DOHH2 (cell line): ENCODE measurements around the gene SLC6A2.

Source experiments
- H3F3A ChIP-seq: fragments of 200-600 bp; sonication (generic), shearing (Covaris generic); 2 replicates; pipeline ENCODE4 v1.6.0; 2016; ENCODE audit warnings: antibody characterized with exemption, mild to moderate bottlenecking; ENCODE audit not compliant: control insufficient read depth, insufficient read depth
- H3K27ac ChIP-seq: fragments of 200-600 bp; sonication (generic); 2 replicates; pipeline ENCODE4 v1.5.1; 2014; ENCODE audit warnings: low read depth, mild to moderate bottlenecking, low read length, moderate library complexity
- H3K27me3 ChIP-seq: fragments of 200-600 bp; sonication (generic); 2 replicates; pipeline ENCODE4 v1.6.1; 2014; ENCODE audit warnings: mild to moderate bottlenecking, low read length, mixed read lengths; ENCODE audit not compliant: control insufficient read depth
- H3K36me3 ChIP-seq: fragments of 200-600 bp; sonication (generic); 2 replicates; pipeline ENCODE4 v1.6.1; 2014; ENCODE audit warnings: mild to moderate bottlenecking, low read length, moderate library complexity, mixed read lengths; ENCODE audit not compliant: control insufficient read depth
- H3K4me1 ChIP-seq: fragments of 200-600 bp; sonication (generic); 2 replicates; pipeline ENCODE4 v1.6.1; 2014; ENCODE audit warnings: mild to moderate bottlenecking, low read length, mixed read lengths; ENCODE audit not compliant: control insufficient read depth
- H3K4me2 ChIP-seq: fragments of 200-600 bp; sonication (generic); 2 replicates; pipeline ENCODE4 v1.6.0; 2014; ENCODE audit warnings: mild to moderate bottlenecking, low read length, moderate library complexity
- H3K4me3 ChIP-seq: fragments of 200-600 bp; sonication (generic); 2 replicates; pipeline ENCODE4 v1.5.1; 2014; ENCODE audit warnings: mild to moderate bottlenecking, low read length, mixed read lengths
- H3K79me2 ChIP-seq: fragments of 200-600 bp; sonication (generic); 2 replicates; pipeline ENCODE4 v1.6.1; 2014; ENCODE audit warnings: mild to moderate bottlenecking, low read length, mixed read lengths; ENCODE audit not compliant: control insufficient read depth
- H3K9me2 ChIP-seq: fragments of 200-600 bp; sonication (generic); replicated peaks from 2 replicates; pipeline ENCODE4 v1.6.1; 2014; ENCODE audit warnings: mild to moderate bottlenecking, low read length, mixed read lengths; ENCODE audit not compliant: control insufficient read depth
- H3K9me3 ChIP-seq: fragments of 200-600 bp; sonication (generic); 2 replicates; pipeline ENCODE4 v1.6.1; 2014; ENCODE audit warnings: antibody characterized with exemption, low read length, mixed read lengths; ENCODE audit not compliant: control insufficient read depth, insufficient read depth
- H4K20me1 ChIP-seq: fragments of 200-600 bp; sonication (generic); 2 replicates; pipeline ENCODE4 v1.6.0; 2014; ENCODE audit warnings: low read depth, mild to moderate bottlenecking, antibody characterized with exemption, low read length, moderate library complexity; ENCODE audit not compliant: control insufficient read depth, insufficient read depth
- EZH2phosphoT487 ChIP-seq: fragments of 200-600 bp; sonication (generic); IDR thresholded peaks from 2 replicates; pipeline ENCODE4 v1.6.1; 2017; ENCODE audit warnings: borderline replicate concordance, mild to moderate bottlenecking, antibody characterized with exemption, low read length, moderate library complexity, mixed read lengths
- TF ChIP-seq, protein P1 (sequence below): fragments of 200-600 bp; sonication (generic); IDR thresholded peaks from one replicate; pipeline ENCODE4 v1.5.1; 2014; ENCODE audit warnings: antibody characterized with exemption, mild to moderate bottlenecking, low read depth, low read length; ENCODE audit not compliant: poor library complexity, severe bottlenecking

Gene SLC6A2

DNA sequence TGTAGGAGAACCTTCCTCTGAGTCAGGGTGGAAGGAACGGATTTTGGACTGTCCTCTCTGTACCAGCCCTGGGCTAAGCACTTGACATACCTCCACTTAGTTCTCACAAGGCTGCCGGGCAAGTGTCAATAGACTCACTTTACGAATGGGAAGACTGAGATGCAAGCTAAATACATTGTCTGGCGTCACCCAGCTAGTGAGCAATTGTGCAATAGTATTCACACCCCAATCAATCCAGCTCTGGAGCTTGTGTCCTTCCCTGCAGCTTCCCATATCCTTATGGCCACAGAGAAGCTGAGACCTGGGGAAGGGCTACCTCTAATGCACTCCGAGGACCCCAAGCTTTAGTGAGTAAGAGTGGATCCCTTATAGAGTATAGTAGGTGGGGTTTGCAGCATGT, 39.8 kb downstream of the SLC6A2 start:
- Histone ChIP-seq H3K27me3 (no peaks in the 10 kb centered on the region), H3K4me2 (no peak overlapping the region), H3K36me3 (no peaks in the 10 kb centered on the region), H3F3A (no peaks in the 10 kb centered on the region), H3K4me1 (no peaks in the 10 kb centered on the region), H3K9me2 (no peaks in the 10 kb centered on the region), H4K20me1 (no peaks in the 10 kb centered on the region), H3K9me3 (no peaks in the 10 kb centered on the region), H3K79me2 (no peaks in the 10 kb centered on the region), H3K27ac (no peak overlapping the region), H3K4me3 (no peak overlapping the region)
- TF ChIP-seq EZH2phosphoT487 = no peak
- TF ChIP-seq, protein P1, sequence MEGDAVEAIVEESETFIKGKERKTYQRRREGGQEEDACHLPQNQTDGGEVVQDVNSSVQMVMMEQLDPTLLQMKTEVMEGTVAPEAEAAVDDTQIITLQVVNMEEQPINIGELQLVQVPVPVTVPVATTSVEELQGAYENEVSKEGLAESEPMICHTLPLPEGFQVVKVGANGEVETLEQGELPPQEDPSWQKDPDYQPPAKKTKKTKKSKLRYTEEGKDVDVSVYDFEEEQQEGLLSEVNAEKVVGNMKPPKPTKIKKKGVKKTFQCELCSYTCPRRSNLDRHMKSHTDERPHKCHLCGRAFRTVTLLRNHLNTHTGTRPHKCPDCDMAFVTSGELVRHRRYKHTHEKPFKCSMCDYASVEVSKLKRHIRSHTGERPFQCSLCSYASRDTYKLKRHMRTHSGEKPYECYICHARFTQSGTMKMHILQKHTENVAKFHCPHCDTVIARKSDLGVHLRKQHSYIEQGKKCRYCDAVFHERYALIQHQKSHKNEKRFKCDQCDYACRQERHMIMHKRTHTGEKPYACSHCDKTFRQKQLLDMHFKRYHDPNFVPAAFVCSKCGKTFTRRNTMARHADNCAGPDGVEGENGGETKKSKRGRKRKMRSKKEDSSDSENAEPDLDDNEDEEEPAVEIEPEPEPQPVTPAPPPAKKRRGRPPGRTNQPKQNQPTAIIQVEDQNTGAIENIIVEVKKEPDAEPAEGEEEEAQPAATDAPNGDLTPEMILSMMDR = no peak

DNA sequence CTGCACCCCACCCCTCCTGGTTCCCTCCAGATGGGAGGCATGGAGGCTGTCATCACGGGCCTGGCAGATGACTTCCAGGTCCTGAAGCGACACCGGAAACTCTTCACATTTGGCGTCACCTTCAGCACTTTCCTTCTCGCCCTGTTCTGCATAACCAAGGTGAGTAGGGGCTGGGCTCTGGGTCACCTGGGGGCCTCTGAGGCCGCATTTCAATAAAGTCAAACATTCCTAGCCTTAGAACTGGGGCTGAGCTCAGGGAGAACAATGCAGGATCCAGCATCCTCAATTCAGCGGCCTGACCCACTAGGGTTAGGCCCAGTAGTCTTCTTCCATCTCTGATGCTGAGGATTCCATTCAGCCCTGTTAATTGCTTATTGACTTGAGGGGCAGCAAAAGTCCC, 42.1 kb downstream of the SLC6A2 start:
- no peaks in the 10 kb centered on the region for H3F3A ChIP-seq
- H3K4me1 ChIP-seq = no peaks in the 10 kb centered on the region
- H3K4me2 ChIP-seq = no peak overlapping the region
- H3K79me2 ChIP-seq = no peaks in the 10 kb centered on the region
- TF ChIP-seq EZH2phosphoT487 = no peak
- TF ChIP-seq, protein P1 = no peak
- H3K27ac ChIP-seq = no peak overlapping the region
- no peaks in the 10 kb centered on the region for H3K9me3 ChIP-seq
- no peaks in the 10 kb centered on the region for H4K20me1 ChIP-seq
- no peak overlapping the region for H3K4me3 ChIP-seq
- no peaks in the 10 kb centered on the region for H3K9me2 ChIP-seq
- H3K27me3 ChIP-seq = no peaks in the 10 kb centered on the region
- no peaks in the 10 kb centered on the region for H3K36me3 ChIP-seq

DNA sequence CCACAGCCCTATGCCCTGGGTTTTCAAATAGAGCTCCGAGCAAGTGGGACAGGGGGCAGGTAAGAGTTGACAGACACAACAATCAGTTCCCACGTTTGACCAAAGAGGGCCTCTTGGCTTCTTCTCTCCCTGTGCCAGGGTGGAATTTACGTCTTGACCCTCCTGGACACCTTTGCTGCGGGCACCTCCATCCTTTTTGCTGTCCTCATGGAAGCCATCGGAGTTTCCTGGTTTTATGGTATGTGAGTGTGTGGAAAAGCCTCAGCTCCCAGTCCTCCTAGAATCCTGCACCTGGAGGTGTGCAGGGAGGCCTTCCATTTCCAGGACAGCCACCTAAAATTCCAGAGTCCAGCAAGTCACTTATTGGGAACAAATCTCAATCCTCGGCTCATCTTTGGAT, 42.5 kb downstream of the SLC6A2 start:
- Histone ChIP-seq H3K4me2 (no peak overlapping the region), H3K4me3 (no peak overlapping the region), H3K27me3 (no peaks in the 10 kb centered on the region), H3K79me2 (no peaks in the 10 kb centered on the region), H4K20me1 (no peaks in the 10 kb centered on the region), H3K27ac (no peak overlapping the region), H3K9me2 (no peaks in the 10 kb centered on the region), H3K4me1 (no peaks in the 10 kb centered on the region), H3K9me3 (no peaks in the 10 kb centered on the region), H3K36me3 (no peaks in the 10 kb centered on the region), H3F3A (no peaks in the 10 kb centered on the region)
- TF ChIP-seq, protein P1 = no peak
- no peak for TF ChIP-seq EZH2phosphoT487

DNA sequence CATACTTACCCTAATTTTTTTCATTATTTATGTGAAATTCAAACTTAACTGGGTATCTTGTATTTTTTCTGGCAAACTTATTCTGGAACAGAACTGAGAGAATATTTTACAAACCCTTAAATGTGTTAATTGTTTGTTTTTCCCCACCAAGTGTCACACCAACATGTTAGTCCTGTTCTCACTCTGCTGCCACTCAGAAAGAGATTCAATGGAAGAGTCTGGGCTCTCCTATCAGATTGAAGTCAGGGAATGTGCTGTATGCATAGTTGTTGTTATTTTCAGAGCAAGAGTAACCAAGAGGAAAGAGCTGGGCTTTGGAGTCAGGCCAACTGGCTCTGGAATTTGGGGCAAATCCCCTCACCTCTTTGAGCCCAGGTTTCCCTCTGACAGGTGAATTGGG, 43.2 kb downstream of the SLC6A2 start:
- Histone ChIP-seq H3K4me2 (no peak overlapping the region), H3K9me2 (no peaks in the 10 kb centered on the region), H3K36me3 (no peaks in the 10 kb centered on the region), H3F3A (no peaks in the 10 kb centered on the region), H4K20me1 (no peaks in the 10 kb centered on the region), H3K27ac (no peak overlapping the region), H3K27me3 (no peaks in the 10 kb centered on the region), H3K79me2 (no peaks in the 10 kb centered on the region), H3K4me1 (no peaks in the 10 kb centered on the region), H3K9me3 (no peaks in the 10 kb centered on the region), H3K4me3 (no peak overlapping the region)
- TF ChIP-seq, protein P1 = no peak
- no peak for TF ChIP-seq EZH2phosphoT487
